ENCODE data around the gene GHRH. TPM values are rescaled to one million over a fixed set of nuclear protein-coding genes. Genes with fewer than 3 reads are reported as not detected.

Gene GHRH
- total RNA-seq, 1 donor = not detected

GRCh38 chr20:37293301-37293943 lies 31.8 kb upstream of the GHRH start:
- no peak overlapping the region for H3K4me3 ChIP-seq (ENCODE audit: low read depth, low read length)
- no peak for DNase-seq (ENCODE audit: low read depth)
- TF ChIP-seq CTCF (IDR thresholded peaks at IDR 0.05; ENCODE audit: insufficient read depth, low read length) = no peak

- DNase-seq (ENCODE audit: low read depth) = no peak
- TF ChIP-seq CTCF (IDR thresholded peaks at IDR 0.05; ENCODE audit: insufficient read depth, low read length) = no peak
- no peak overlapping the region for H3K4me3 ChIP-seq (ENCODE audit: low read depth, low read length)
Measured at GRCh38 chr20:37291724-37292126, 30.1 kb upstream of the GHRH start.

DNA sequence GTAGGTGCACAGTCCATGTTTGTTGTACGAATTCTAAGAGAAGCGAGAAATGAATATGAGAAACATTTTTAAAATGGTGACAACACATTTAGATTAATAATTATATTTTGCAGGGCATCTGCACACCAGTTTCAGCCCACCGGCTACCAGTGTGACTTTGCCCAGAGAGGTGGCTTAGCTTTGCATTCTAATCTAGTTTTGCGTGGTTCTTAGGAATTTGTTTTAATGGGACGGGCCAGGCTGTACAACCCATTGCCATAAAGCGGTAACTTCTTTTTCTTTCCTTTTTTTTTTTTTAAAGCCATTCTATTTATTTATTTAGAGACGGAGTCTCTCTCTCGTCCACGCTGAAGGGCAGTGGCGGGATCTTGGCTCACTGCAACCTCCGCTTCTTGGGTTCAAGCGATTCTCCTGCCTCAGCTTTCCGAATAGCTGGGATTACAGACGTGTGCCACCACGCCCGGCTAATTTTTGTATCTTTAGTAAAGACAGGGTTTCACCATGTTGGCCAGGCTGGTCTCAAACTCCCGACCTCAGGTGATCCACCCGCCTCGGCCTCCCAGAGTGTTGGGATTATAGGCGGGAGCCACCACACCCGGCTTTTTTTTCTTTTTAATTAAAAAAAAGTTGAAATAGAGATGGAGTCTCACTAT lies 28.7 kb upstream of the GHRH start:
- peak overlapping the region; percentile 90 for H3K4me3 ChIP-seq (ENCODE audit: low read depth, low read length)
- no peak for TF ChIP-seq CTCF (IDR thresholded peaks at IDR 0.05; ENCODE audit: insufficient read depth, low read length)
- DNase-seq (ENCODE audit: low read depth) = no peak

DNA sequence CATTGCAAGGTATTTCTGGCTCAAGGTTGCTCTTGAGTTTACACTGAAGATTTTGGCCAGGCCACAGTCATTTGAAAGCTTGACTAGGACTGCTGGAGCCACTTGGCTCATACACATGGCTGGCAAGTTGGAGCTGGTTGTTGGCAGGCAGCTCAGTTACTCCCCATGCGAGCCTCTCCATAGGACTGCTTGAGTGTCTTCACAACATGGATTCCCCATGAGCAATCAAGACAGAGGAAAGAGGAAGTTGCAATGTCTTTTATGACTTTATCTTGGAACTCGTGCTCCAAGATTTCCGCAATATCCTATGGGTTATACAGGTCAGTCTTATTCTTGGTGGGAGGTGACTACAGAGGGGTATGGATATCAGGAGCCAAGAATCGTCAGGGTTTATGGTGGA lies 26.5 kb upstream of the GHRH start:
- no peak for TF ChIP-seq CTCF (IDR thresholded peaks at IDR 0.05; ENCODE audit: insufficient read depth, low read length)
- H3K4me3 ChIP-seq (ENCODE audit: low read depth, low read length) = no peak overlapping the region
- DNase-seq (ENCODE audit: low read depth) = peak; percentile 54

- no peak overlapping the region for H3K4me3 ChIP-seq (ENCODE audit: low read depth, low read length)
- no peak for TF ChIP-seq CTCF (IDR thresholded peaks at IDR 0.05; ENCODE audit: insufficient read depth, low read length)
- no peak for DNase-seq (ENCODE audit: low read depth)
Measured at GRCh38 chr20:37285664-37286374, 24.2 kb upstream of the GHRH start.

GRCh38 chr20:37284691-37285161 lies 23.1 kb upstream of the GHRH start:
- no peak overlapping the region for H3K4me3 ChIP-seq (ENCODE audit: low read depth, low read length)
- DNase-seq (ENCODE audit: low read depth) = no peak
- TF ChIP-seq CTCF (IDR thresholded peaks at IDR 0.05; ENCODE audit: insufficient read depth, low read length) = no peak
